IPS-NIHi11 (cell line): Measurements from ENCODE around the gene MYO1C.
A peak's percentile ranks its signal among the peaks of the same experiment; 100 is the strongest.

Experiments
- DNase-seq: peaks from one replicate; pipeline ENCODE4 v3.0.0; 2012; ENCODE audit warnings: mixed read lengths, low spot score

The MYO1C gene

DNA sequence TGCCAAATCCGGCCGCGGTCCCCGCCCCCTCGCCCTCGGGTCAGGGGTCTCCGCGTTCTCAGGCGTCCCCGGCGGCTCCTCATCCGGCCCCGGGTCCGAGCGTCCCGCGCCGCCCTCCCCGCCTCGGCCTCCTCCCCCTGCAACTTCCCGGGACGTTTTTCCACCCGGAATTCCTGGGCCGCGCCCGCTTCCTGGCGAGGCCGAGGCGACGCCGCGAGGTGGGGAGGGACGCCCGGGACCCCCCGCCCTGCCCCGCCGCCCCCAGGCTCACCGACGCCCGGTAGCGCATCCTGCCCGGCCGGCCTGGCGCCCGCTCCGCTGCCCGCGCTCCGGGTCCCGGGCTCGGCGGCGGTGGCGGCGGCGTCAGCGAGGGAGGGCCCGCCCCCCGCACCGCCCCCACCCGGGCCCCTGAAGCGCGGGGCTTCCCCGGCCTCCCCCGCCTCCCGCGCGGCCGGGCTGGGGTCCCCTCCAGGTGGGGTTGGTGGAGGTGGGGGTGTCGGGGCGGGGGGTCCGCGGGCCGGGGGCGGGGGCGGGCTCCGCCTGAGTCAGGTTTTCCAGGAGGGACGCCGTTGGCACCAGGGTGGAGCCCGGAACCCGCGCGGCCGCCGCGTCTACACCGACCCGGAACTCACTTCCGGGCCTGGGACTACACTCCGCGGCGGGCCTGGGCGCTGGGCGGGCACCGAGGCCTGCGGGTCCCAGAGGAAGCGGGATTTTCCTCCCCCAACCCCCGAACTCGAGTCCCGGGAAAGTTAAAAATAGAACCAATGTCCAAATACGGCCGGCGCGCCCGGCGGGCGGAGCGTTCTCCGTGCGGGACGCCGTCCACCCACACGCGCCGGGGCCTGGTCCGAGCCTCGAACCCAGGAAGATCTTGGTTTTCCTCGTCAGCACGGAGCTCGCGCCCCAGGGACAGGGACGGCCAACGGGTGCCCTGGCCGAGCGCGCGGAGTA, 6.8 kb downstream of the MYO1C start:
- peak; percentile 72 for DNase-seq

DNA sequence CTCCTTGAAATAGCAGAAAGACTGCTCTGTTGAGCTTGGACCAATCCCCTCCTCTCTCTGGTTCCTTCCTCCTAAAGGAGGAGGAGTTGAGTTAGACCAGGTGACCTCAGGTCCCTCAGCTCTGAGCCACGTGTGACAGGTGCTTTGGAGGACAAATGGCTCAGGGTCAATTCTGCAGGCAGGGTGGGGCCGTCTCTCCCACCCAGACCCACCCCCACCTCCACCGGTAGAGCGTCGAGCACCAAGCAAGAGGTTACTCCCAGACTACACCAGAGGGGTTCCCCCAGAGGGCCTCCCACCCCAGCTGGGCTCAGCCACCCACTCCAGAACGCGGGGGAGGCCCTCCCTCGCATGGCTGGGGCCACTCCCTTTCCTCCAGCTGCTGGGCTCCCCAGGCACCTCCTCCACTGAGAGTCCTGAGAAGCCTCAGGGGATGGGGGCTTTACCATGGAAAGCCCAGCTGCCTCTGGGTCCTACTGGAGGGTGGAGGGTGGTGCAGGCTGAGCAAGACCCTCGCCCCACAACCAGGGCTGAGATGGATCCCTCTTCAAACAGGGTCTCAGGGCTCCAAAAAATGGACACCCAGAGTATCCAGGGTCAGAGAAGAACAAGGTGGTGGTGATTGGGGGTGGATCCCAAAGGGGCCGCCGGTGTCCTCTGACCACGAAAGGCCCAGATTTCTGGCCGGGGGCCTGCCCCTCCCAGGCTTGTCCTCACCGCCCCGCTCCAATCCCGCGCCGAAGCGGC, 7.6 kb downstream of the MYO1C start:
- DNase-seq: peak; percentile 66

DNA sequence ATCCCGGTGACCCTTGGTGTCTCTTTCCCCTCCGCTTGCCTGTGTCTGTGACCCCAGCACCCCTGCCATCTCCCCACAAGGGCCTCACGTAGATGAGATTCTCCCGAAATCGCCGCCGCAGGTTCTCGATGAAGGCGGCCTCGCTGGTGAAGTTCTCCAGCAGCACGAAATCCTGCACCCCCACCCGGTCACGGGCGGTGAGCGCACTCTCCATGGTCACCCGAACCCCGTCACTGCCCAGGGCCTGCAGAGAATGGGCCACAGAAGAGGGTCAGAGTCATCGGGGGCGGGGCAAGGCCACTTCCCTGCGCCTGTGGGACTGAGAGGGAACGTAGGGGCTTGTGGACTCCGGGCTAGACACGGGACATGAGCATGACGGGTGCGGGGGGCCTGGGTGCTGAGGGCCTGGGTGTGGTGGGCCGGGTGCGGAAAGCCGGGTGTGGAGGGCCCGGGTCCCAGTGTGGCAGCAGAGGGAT, 8.4 kb downstream of the MYO1C start:
- DNase-seq: no peak

DNA sequence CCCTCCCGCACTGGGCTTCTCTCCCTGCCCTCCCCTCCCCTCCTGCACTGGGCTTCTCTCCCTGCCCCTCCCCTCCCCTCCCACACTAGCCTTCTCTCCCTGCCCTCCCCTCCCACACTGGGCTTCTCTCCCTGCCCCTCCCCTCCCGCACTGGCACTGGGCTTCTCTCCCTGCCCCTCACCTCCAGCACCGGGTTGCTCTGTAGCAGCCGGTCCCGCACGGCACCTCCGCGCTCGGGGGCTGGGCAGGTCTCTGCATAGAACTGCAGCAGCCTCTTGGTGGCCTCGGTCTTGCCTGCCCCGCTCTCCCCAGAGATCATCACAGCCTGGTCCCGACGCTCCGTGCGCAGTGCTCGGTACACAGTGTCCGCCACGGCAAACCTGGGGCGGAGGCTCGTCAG, 9.8 kb downstream of the MYO1C start:
- DNase-seq: no peak

DNA sequence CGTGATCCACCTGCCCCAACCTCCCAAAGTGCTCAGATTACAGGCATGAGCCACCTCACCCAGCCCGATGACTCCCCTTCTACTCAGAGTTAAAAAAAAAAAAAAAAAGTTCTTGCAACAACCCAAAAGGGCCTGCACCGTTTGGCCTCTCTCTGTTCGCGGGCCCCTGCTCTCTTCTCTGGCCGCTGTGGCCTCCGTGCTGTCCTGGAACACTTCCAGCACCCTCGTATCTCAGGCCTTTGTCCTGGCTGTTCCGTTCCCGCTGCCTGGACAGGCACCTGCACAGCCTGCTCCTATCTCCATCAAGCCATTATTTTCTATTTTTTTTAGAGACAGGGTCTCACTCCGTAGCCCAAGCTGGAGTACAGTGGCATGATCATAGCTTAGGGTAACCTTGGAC, 10.8 kb downstream of the MYO1C start:
- DNase-seq: no peak

DNA sequence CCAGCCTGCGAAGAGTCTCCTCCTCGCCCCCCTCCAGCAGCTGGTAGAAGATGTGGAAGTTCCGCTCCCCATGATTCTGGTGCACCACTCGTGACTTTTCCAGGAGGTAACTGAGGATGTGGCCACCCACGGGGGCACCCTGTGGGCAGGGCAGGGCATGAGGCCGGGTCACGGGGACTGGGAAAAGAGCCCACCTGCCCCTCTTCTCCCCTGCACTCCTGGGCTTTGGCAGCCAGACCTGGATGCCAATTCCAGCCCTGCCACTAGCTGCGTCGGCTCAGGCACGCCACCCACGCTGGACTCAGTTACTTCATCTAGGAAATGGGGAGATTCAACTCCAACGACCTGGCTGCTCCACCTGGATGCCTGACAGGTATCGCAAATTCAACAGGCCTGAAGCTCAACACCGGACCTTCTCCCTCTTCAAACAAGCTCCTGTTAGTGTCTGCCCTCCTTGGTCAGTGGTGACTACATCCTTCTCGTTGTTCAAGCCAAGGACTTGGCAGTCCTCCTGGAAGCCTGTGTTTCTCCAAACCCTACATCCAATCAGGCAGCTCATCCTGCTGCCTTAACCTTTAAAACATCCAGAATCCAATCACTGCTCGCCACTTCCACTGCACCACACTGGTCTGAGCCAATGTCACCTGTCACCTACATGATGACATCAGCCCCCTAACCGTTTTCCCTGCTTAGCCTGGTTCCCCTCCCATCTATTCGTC, 11.6 kb downstream of the MYO1C start:
- no peak for DNase-seq

DNA sequence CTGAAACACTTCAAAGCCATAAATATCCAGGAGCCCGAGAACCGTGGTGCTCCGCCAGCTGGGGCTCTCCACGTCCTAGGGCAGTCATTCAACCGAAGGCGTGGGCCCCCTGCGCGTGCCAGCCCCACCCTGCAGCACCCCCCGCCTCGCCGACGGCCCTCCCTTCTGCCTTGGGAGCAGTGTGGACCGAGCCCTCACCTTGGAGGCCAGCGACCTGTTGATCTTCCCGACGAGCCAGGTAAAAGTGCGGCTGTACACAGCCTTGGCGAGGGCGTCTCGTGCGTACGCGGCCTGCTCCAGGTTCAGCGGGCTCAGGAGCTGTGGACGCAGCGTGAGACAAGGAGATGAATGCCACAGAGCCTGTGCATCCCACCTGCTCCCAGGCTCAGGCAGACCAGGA, 14.1 kb downstream of the MYO1C start:
- DNase-seq: no peak

DNA sequence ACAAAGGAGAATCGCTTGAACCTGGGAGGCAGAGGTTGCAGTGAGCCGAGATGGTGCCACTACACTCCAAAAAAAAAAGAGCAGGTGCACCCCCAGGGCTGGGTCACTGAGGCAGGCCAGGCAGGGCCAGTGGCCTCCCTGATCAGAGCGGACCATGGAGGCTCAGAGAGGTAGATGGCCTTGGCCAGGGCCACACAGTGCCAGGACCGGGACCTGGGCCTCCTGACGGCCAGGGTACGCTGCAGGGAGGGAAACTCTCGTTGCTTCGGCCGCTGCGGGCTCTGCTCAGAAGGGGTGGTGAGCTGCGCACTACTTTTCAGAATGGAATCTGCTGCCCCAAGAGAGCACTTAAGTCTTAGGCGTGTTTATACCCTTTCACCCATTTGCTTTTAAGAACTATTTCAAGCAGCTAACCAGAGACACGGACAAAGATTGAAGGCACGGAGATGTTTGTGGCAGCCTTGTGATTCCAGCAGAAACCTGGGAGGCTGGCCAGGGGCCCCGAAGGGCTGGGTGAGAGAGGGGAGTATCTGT, 17.1 kb downstream of the MYO1C start:
- DNase-seq: no peak

DNA sequence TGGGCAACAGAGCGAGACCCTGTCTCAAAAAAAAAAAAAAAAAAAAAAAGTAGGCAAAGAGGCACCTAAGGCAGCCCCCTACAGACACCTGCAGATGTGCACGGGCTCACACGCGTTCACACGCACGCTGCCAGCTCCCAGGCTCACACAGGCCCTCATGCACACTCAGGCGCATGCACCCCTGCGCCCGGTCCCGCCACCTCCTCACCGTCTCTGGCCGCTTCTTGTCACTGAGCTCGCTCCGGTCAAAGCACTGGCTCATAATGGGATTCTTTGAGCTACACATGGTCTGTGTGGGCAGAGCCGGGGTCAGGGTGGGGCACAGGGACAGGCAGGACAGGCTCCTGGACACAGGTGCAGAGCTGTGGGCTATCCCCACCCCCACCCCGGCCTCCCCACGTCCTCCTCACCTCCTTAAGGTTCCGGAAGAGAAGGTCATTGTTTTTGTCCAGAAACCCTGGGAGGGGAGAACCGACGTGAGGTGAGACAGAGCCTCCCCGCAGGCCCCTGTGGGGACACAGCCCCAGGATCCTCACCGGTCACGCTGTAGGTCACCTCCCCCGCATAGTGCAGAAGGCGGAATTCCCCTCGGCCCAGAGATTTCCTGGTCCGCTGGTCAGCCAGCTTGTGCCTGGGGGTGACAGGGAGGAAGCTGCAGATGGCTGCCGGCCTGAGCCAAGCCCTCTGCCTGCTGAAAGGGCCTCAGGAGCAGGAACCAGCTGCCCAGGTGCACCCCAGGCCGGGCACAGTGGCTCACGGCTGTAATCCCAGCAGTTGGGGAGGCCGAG, 17.9 kb downstream of the MYO1C start:
- DNase-seq: no peak

DNA sequence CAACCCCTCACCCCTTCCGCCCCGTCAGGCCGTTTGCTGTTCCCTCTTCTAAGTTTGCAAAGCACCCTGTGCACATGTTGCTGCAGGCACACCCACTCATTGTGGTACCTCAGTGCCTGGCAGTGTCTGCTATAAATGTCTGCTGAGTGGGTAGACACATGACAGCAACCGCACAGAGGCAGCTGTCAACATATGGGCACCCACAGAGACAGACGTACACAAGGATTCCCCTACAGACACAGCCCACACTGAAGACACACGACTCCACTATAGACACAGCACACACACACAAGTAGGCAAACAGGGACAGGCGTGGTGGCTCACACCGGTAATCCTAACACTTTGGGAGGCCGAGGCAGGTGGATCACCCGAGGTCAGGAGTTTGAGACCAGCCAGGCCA, 18.6 kb downstream of the MYO1C start:
- DNase-seq: no peak

DNA sequence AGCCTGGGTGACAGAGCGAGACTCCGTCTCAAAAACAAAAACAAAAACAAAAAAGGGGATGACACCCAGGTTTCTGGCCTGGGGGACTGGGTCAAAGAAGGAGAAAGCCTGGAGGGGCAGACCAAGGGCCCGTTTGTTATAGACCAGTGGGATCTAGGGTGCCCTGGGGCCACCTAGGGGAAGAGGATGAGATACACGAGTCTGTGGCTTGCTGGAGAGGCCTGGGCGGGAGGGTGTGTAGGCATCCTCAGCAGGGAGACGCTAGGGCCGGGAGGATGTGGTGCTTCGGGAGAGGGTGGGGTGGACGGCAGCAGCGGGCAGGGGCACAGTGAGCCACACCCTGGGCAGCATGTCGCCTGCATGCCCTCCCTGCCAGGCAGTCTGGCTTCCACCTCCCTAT, 19.3 kb downstream of the MYO1C start:
- DNase-seq: no peak

DNA sequence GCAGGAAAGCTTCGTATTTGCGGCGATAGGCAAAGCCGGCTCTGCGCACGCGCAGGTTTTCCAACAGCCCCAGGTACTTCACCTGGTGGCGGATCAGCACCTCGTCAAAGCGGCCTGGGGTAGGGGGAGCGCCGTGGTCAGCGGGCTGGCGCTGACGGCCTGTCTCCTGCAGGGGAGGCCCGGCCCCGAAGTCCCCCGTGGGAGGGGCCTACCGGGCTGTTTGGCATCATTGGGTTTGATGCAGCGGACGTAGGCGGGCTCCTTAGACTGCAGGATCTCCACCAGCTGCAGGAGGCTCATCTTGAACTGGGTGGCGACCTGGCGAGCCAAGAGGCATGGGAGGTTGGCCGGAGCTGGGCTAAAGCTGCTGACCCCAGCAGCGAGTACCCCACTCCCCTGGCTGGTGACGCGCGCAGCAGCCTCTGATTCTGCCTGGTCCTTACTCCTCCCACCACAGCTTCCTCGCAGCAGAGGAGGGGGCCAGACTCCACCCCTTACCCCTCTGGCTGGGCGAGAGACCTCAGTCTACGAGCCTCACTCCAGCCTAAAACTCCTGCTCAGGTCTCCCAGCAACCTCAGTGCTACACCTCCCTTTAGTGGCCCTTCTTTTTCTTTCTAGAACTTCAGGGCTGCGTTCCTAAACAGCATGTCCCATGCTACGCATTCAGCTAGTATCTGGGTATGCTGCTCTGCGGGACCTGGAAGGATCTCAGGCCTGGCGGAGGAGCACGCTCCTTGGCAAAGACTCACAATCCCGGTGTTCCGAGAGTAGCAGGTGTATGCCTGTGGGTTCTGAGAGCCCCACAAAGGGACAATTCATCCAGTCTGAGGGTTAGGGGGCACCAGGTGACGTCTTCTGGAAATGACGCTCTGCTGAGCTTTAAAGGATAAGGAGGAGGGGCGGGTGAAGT, 20.3 kb downstream of the MYO1C start:
- no peak for DNase-seq

DNA sequence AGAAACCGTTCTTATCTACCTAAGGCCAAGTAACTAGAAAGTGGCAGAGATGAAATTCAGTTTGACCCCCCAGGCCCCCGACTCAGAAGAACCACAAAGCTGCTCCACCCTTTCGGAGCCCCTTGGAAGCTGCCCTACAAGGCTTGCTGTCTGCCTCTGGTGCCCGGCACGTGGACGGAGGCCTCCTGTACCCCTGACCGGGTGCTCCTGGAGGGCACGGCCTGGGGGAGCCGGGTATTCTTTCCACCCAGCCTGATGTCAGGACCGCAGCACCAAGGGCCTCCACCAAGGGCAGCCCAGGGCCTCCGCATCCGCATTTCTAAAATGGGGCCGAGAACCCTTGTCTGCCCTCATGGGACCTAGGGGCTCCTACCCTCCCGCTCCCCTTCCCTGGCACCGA, 21.0 kb downstream of the MYO1C start:
- DNase-seq: no peak

DNA sequence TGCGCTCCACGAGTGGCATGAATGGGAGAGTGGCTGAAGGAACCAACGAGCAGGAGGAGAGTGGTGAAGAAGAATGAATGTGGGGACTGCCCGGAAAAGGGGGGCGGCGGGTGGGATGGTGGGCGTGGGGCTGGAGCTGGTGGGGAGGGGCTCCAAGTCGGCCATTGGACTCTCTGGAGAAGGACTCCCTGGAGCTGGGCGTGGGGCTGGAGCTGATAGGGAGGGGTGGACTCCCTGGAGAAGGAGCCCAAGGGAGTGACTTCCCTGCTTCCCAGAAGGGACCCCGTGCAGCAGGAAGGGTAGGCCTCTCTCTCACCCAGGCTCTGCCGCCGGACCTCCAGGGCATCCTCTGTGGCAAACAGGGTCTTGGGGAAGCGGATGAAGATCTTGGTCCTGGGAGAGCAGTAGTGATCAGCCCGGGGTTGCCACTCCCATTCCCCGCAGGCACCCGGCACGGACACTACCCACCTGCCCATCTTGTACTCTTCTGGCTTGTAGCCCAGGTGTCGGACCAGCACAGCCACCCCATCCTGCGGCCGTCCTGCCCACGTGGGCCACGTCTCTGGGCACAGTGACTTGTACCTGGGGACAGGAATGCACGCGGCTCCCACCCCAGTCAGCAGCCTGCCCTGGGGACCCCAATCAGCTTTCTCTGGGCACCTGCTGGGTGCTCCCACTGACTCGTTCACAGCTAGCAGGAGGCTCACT, 21.6 kb downstream of the MYO1C start:
- DNase-seq: no peak

DNA sequence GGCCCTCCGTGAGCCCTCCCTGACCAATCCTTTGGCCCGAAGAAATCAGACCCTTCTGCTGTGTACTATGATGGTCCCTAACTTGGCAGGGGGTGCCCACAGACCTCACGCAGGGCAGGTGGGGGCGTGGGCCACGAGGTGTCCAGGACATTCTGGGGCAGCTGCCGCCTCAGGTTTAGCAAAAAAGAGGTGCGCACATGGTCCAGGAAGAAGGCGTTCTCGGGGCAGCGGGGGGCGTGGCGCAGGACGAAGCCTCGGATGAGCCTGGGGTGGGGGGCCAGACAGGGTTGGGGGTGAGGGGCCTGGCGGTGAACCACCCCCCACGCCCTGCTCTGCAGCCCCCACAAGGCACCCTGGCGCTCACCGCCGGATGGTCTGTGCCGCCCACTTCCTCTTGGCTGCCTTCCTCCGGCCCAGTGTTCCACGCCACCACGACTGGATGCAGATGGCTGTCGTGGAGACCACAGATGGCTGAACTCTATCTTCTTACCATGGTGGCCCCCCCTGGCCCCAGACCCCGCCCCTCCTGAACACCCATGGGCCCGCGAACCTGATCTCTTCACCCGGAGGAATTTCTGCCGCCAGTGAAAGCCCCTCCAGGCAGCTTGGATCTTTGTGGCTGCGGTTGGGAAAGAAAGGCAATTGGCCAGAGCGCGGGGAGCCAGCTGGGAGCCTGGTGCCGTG, 22.3 kb downstream of the MYO1C start:
- no peak for DNase-seq

DNA sequence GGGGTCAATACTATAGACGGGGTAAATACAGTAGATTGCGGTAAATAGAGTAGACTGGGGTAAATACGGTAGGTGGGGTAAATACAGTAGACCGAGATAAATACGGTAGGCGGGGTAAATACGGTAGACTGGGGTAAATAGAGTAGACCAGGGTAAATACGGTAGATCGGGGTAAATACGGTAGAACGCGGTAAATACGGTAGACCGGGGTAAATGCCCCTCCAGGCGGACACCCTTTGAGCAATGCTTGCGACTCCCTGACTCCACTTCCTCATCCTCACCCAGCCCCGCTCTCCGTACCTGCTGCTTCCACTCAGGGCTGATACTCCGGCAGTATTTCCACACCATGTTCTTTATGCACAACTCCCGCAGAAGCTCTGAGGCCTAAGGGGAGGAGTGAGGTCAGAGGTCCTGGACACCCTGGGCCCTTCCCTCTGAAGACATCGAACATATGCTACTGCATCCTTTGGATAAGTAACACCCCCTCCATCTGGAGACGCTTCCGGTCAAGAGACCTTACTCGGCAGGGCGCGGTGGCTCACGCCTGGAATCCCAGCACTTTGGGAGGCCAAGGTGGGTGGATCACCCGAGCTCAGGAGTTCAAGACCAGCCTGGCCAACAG, 23.1 kb downstream of the MYO1C start:
- DNase-seq: peak; percentile 85

DNA sequence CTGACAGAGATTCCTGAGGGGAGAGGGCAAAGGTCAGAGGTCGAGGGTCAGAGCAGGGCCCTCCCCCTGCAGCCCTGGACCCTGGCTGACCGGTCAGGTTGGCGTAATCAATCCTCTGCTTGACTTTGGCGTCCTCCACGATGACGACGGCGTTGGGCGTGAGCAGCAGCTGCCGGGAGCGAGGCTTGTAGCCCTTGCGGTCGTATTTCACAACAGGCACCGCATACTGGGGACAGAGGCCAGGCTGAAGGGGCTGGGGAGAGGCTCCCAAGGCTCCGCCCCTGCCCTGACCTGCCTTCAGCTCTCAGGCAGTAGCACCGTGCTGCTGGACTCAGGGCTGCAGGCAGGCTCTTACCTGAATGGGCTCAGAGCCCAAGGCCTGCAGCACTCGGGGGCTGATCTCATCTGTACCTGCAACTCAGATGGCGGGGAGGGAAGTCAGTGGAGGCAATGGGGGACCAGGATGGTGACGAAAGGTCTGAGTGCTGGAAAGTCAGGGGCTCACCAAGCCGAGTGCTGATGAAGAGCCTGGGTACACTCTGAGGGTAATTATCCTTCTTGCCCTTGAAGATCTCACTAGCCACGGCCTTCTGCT, 24.5 kb downstream of the MYO1C start:
- no peak for DNase-seq

DNA sequence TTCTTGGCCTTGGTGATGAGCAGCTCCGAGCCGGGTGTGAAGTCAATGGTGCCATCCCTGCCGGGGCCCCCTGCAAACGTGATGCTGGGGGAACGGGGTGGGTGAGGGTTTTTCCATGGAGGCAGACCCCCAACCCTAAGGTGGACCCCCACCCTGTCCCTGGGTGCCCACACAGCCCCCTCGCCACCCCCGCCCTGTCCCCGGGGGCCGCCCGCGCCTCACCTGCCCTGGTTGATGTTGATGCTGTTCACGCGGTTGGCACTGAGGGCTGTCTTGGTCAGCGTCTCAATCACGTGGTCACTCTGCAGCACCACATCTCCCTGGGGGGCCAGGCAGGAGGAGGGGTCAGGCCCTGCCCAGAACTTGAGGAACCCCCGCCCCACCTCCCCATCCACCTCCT, 25.2 kb downstream of the MYO1C start:
- DNase-seq: no peak
